AG09309 (cell line): ENCODE results near the gene FGF1.

Experiments used
- DNase-seq: peaks from one replicate; pipeline ENCODE4 v3.0.0-alpha.2; 2010; ENCODE audit warnings: low read depth
- H3K4me3 ChIP-seq: 2 replicates; pipeline ENCODE4 v1.5.1; 2011; ENCODE audit warnings: mild to moderate bottlenecking, low read depth, low read length, moderate library complexity; ENCODE audit not compliant: control insufficient read depth
- CTCF ChIP-seq: IDR thresholded peaks from 2 replicates; pipeline ENCODE4 v1.5.1; 2011; ENCODE audit warnings: mild to moderate bottlenecking, low read depth, low read length, inconsistent platforms; ENCODE audit not compliant: insufficient read depth, control insufficient read depth; ENCODE audit errors: missing control alignments

FGF1 gene

GRCh38 chr5:142571371-142571770 is 114.5 kb downstream of the FGF1 start:
- no peak for DNase-seq
- no peak for TF ChIP-seq CTCF
- H3K4me3 ChIP-seq = no peak overlapping the region

GRCh38 chr5:142569905-142570304 is 116.0 kb downstream of the FGF1 start:
- DNase-seq = no peak
- no peak for TF ChIP-seq CTCF
- no peak overlapping the region for H3K4me3 ChIP-seq

GRCh38 chr5:142568996-142569335 is 116.9 kb downstream of the FGF1 start:
- DNase-seq = no peak
- no peak overlapping the region for H3K4me3 ChIP-seq
- no peak for TF ChIP-seq CTCF

GRCh38 chr5:142568283-142568995 is 117.5 kb downstream of the FGF1 start:
- no peak overlapping the region for H3K4me3 ChIP-seq
- no peak for DNase-seq
- no peak for TF ChIP-seq CTCF

GRCh38 chr5:142561486-142562097 is 124.3 kb downstream of the FGF1 start:
- DNase-seq = no peak
- TF ChIP-seq CTCF = no peak
- H3K4me3 ChIP-seq = no peak overlapping the region

- DNase-seq = no peak
- no peak for TF ChIP-seq CTCF
- H3K4me3 ChIP-seq = no peak overlapping the region
These were observed 124.9 kb downstream of the FGF1 start for GRCh38 chr5:142561029-142561428.
